Measurements from ENCODE around the gene SHISA5.

Gene SHISA5

GRCh38 chr3:48469046-48469915 is 34.7 kb downstream of the SHISA5 start:
- no peak for TF ChIP-seq CTCF (IDR thresholded peaks at IDR 0.05; ENCODE audit: low read depth, low read length)
- DNase-seq (ENCODE audit: extremely low read depth, low read depth) = no peak

- no peak for DNase-seq (ENCODE audit: extremely low read depth, low read depth)
- TF ChIP-seq CTCF (IDR thresholded peaks at IDR 0.05; ENCODE audit: low read depth, low read length) = no peak
Measured at GRCh38 chr3:48468329-48468731, 35.6 kb downstream of the SHISA5 start.

DNA sequence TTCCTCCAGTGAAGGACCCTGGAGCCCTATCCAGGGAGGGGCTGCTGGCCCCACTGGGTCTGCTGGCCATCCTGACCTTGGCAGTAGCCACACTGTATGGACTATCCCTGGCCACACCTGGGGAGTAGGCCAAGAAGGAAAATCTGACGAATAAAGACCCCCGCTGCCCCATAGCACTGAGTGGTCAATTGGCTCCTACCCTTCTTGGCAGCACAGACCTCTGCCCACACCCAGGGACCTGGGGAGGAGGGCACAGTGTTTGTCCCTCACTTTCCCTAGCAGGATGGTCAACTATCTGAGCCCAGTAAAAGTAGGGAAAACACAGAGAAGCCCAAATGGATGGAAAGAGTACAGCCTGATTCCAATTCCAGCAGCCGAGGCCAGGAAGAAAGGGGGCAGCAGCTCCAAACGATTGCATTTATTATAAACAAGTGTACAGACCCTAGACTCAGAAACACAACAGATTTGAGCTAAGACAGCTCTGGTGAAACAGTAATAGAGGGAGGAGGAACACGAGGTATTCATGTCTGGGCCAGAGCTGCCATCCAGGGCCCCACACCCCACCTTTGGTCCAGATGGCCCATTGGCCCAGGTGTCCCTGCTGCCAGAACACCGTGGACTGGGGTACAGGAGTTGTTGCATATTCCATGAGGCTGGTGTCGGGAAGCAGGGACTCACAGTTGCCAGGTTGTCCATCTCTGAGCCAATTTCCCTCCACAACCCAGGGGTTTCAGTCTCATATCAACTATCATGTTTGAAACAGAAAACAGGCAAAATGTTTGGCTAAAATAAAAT is 36.3 kb downstream of the SHISA5 start:
- DNase-seq (ENCODE audit: extremely low read depth, low read depth) = no peak
- no peak for TF ChIP-seq CTCF (IDR thresholded peaks at IDR 0.05; ENCODE audit: low read depth, low read length)

DNA sequence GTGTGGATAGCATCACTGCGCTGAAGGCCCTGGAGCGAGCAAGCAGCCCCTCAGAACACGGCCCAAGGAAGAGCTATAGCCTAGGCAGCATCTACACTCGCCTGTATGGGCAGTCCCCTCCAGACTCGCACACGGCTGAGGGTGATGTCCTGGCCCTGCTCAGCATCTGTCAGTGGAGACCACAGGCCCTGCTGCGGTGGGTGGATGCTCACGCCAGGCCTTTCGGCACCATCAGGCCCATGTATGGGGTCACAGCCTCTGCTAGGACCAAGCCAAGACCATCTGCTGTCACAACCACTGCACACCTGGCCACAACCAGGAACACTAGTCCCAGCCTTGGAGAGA is 36.9 kb downstream of the SHISA5 start:
- no peak for TF ChIP-seq CTCF (IDR thresholded peaks at IDR 0.05; ENCODE audit: low read depth, low read length)
- no peak for DNase-seq (ENCODE audit: extremely low read depth, low read depth)

DNA sequence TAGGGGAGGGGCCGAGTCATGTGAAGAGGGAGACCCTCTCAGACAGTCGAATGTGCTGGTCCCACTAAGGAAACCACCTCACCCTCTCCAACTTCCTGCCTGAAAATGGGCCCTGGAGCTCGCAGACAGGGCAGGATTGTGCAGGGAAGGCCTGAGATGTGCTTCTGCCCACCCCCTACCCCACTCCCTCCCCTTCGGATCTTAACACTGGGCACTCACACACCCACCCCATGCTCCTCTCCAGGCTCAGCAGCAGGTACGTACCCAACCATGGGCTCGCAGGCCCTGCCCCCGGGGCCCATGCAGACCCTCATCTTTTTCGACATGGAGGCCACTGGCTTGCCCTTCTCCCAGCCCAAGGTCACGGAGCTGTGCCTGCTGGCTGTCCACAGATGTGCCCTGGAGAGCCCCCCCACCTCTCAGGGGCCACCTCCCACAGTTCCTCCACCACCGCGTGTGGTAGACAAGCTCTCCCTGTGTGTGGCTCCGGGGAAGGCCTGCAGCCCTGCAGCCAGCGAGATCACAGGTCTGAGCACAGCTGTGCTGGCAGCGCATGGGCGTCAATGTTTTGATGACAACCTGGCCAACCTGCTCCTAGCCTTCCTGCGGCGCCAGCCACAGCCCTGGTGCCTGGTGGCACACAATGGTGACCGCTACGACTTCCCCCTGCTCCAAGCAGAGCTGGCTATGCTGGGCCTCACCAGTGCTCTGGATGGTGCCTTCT is 37.4 kb downstream of the SHISA5 start:
- DNase-seq (ENCODE audit: extremely low read depth, low read depth) = no peak
- no peak for TF ChIP-seq CTCF (IDR thresholded peaks at IDR 0.05; ENCODE audit: low read depth, low read length)

DNA sequence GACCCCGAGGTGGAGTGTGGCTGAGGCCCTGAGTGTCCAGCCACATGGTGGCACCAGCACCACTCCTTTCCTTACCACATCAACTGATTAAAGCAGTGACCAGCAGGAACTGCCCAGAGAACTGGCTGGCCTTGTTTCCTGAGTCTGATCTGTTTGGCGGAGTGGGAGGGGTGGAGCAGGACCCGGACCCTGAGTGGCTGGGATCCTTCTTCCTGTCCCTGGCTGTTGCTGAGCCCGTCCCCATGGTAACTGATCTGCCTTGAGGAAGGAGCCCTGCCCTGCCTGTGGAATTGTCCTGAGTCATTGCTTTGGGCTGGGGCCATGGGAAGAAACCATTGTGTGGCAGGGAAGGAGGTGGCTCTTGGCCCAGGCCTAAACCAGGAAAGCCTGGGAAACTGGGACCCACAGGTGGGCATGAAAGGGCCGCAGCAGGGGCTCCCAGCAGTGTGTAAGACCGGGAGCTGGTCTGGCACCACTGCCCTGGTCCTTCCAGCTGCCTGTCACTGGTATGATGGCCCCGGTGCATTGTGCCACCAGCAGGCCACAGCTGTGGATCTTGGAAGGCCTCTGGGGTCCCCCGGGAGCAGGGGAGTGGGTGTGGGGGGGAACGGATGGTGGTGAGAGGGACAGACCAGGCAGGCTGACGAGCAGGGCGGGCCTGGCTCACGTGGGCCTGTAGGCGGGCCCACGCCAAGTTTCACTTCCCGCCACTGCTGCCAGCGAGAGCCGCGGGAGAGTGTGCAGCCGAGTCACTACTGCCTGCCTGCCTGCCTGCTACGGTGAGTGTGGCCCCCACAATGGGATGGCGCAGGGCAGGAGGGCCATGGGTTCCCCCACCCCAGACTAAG is 38.2 kb downstream of the SHISA5 start:
- TF ChIP-seq CTCF (IDR thresholded peaks at IDR 0.05; ENCODE audit: low read depth, low read length) = peak; percentile 82
- peak; percentile 100 for DNase-seq (ENCODE audit: extremely low read depth, low read depth)

All from AG09319 (cell line).